WTC11 (cell line): ENCODE results near the gene BOLA3. TPM values are rescaled to one million over a fixed set of nuclear protein-coding genes. Genes with fewer than 3 reads are reported as not detected.

Source experiments
- ATAC-seq: fragments of 200-7000 bp; cut with Tn5 transposase; 2 replicates; pipeline ENCODE4 v1.10.0; 2021; ENCODE audit warnings: mild to moderate bottlenecking, moderate library complexity
- CTCF ChIA-PET: fragments of 300-600 bp; sonication (Branson Sonifier 250); formaldehyde crosslinking; loops from one replicate; lab custom pipeline; 2021; ENCODE audit warnings: antibody characterized with exemption; lab: Charles Lee
- POLR2A ChIA-PET: fragments of 350-600 bp; sonication (Branson Sonifier 250); formaldehyde crosslinking; loops from one replicate; lab custom pipeline; 2021; ENCODE audit warnings: antibody characterized with exemption; lab: Charles Lee
- DNase-seq: peaks from one replicate; pipeline ENCODE4 v3.0.0; 2021; ENCODE audit warnings: low spot score
- H3K27ac Mint-ChIP-seq: 2 replicates; pipeline ENCODE4 v1.8.0; 2021; ENCODE audit warnings: mixed read lengths
- H3K27me3 Mint-ChIP-seq: 2 replicates; pipeline ENCODE4 v1.8.0; 2021; ENCODE audit warnings: low read depth, mild to moderate bottlenecking, moderate library complexity, mixed read lengths
- H3K36me3 Mint-ChIP-seq: 2 replicates; pipeline ENCODE4 v1.8.0; 2021; ENCODE audit warnings: mixed read lengths
- H3K4me1 Mint-ChIP-seq: 2 replicates; pipeline ENCODE4 v1.8.0; 2022; ENCODE audit warnings: mixed read lengths
- H3K4me3 Mint-ChIP-seq: 2 replicates; pipeline ENCODE4 v1.8.0; 2021; ENCODE audit warnings: mild to moderate bottlenecking, moderate library complexity, mixed read lengths
- H3K9me3 Mint-ChIP-seq: 2 replicates; pipeline ENCODE4 v1.8.0; 2021; ENCODE audit warnings: mixed read lengths
- CBFB ChIP-seq: sonication (generic); formaldehyde crosslinking; IDR thresholded peaks from 2 replicates; pipeline ENCODE4 v1.8.1; 2022; ENCODE audit warnings: mild to moderate bottlenecking, low read depth, missing genetic modification reagents
- FOXK1 ChIP-seq: sonication (generic); formaldehyde crosslinking; IDR thresholded peaks from 2 replicates; pipeline ENCODE4 v1.8.0; 2022; ENCODE audit warnings: mild to moderate bottlenecking, moderate library complexity, missing genetic modification reagents
- IRF2 ChIP-seq: sonication (generic); formaldehyde crosslinking; IDR thresholded peaks from 2 replicates; pipeline ENCODE4 v1.8.0; 2022; ENCODE audit warnings: low read depth, missing genetic modification reagents, borderline replicate concordance
- NFATC4 ChIP-seq: fragments of 250-450 bp; sonication (Bioruptor Pico); IDR thresholded peaks from 2 replicates; pipeline ENCODE4 v1.9.0; 2021; ENCODE audit warnings: mild to moderate bottlenecking
- NFE2L1 ChIP-seq: sonication (generic); formaldehyde crosslinking; IDR thresholded peaks from 2 replicates; pipeline ENCODE4 v1.8.1; 2023; ENCODE audit warnings: missing genetic modification reagents
- PRRX2 ChIP-seq: fragments of 250-450 bp; sonication (Bioruptor Pico); IDR thresholded peaks from 2 replicates; pipeline ENCODE4 v1.8.0; 2021; ENCODE audit warnings: mild to moderate bottlenecking
- RORB ChIP-seq: fragments of 250-450 bp; sonication (Bioruptor Pico); IDR thresholded peaks from 2 replicates; pipeline ENCODE4 v1.9.0; 2021; ENCODE audit warnings: mild to moderate bottlenecking
- SMAD3 ChIP-seq: sonication (generic); formaldehyde crosslinking; IDR thresholded peaks from 2 replicates; pipeline ENCODE4 v1.8.0; 2022; ENCODE audit warnings: missing genetic modification reagents, mild to moderate bottlenecking, borderline replicate concordance
- TEAD4 ChIP-seq: sonication (generic); formaldehyde crosslinking; IDR thresholded peaks from 2 replicates; pipeline ENCODE4 v1.8.0; 2022; ENCODE audit warnings: mild to moderate bottlenecking, missing genetic modification reagents
- ZNF263 ChIP-seq: sonication (generic); formaldehyde crosslinking; IDR thresholded peaks from 2 replicates; pipeline ENCODE4 v1.8.1; 2022; ENCODE audit warnings: low read depth, mild to moderate bottlenecking, moderate library complexity, missing genetic modification reagents
- ZNF423 ChIP-seq: fragments of 250-450 bp; sonication (Bioruptor Pico); IDR thresholded peaks from 2 replicates; pipeline ENCODE4 v2.1.2; 2022; ENCODE audit warnings: mild to moderate bottlenecking, moderate library complexity
- ZNF671 ChIP-seq: fragments of 250-450 bp; sonication (Bioruptor Pico); IDR thresholded peaks from 2 replicates; pipeline ENCODE4 v1.8.0; 2021; ENCODE audit warnings: mild to moderate bottlenecking
- total RNA-seq: library from RNA; stranded (reverse); gene quantifications from 3 replicates; pipeline ENCODE4 v1.2.3, GENCODE V29; 2021
- TF ChIP-seq, protein P1 (sequence below): fragments of 250-450 bp; sonication (Bioruptor Pico); IDR thresholded peaks from 2 replicates; pipeline ENCODE4 v1.9.0; 2021; ENCODE audit warnings: mild to moderate bottlenecking
- TF ChIP-seq, protein P2 (sequence below): sonication (generic); formaldehyde crosslinking; IDR thresholded peaks from 2 replicates; pipeline ENCODE4 v1.8.0; 2022; ENCODE audit warnings: mild to moderate bottlenecking, missing genetic modification reagents
- TF ChIP-seq, protein P3 (sequence below): fragments of 200-600 bp; IDR thresholded peaks from 2 replicates; pipeline ENCODE4 v1.8.0; 2022; ENCODE audit warnings: antibody characterized with exemption
- TF ChIP-seq, protein P4 (sequence below): fragments of 250-450 bp; sonication (Bioruptor Pico); conservative IDR thresholded peaks from 2 replicates; pipeline ENCODE4 v1.9.0; 2021; ENCODE audit warnings: mild to moderate bottlenecking
- TF ChIP-seq, protein P5 (sequence below): sonication (generic); formaldehyde crosslinking; IDR thresholded peaks from 2 replicates; pipeline ENCODE4 v1.8.0; 2022; ENCODE audit warnings: mild to moderate bottlenecking, missing genetic modification reagents
- TF ChIP-seq, protein P6 (sequence below): sonication (generic); formaldehyde crosslinking; IDR thresholded peaks from 2 replicates; pipeline ENCODE4 v1.8.0; 2022; ENCODE audit warnings: mild to moderate bottlenecking, missing genetic modification reagents
- TF ChIP-seq, protein P7 (sequence below): sonication (generic); formaldehyde crosslinking; IDR thresholded peaks from 2 replicates; pipeline ENCODE4 v1.8.0; 2022; ENCODE audit warnings: missing genetic modification reagents

Gene BOLA3
- total RNA-seq, 1 experiment from 2014 or later, result 58.2 TPM

DNA sequence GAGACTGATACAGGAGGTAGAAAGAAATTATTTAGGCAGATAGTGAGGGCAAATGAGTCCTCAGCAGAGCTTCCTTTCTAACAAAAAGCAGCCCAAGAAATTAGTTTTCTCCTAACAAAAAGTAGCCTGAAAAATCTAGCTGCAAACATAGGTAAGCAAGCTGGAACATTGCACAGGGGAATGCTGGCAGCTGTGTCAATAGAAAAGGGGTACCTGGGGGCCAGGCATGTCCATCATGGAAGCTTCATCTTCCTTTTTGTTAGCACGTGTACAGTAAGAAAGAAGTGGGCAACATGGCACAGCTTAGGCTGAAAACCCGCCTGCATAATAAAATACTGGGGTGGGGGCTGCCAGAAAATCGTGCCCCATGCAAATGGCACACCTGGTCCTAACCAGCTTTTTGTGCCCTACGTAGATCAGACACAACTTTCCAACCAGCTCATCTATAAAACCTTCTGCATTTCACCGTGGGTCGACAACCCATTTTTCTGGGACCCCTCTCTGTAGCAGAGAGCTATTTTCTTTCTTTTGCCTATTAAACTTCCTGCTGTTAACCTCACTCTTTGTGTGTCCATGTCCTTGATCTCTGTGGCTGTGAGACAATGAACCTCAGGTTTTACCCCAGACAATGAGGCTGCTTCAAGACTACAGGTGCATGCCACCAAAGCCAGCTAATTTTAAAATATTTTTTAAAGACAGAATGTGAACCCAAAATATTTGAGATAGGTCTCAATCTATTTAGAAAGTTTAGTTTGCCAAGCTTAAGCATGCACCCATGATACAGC, 44.1 kb upstream of the BOLA3 start (continued):
- no peak for TF ChIP-seq CBFB (CRISPR knock-in tag)
- TF ChIP-seq, protein P1, sequence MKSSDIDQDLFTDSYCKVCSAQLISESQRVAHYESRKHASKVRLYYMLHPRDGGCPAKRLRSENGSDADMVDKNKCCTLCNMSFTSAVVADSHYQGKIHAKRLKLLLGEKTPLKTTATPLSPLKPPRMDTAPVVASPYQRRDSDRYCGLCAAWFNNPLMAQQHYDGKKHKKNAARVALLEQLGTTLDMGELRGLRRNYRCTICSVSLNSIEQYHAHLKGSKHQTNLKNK (CRISPR knock-in tag), result no peak

DNA sequence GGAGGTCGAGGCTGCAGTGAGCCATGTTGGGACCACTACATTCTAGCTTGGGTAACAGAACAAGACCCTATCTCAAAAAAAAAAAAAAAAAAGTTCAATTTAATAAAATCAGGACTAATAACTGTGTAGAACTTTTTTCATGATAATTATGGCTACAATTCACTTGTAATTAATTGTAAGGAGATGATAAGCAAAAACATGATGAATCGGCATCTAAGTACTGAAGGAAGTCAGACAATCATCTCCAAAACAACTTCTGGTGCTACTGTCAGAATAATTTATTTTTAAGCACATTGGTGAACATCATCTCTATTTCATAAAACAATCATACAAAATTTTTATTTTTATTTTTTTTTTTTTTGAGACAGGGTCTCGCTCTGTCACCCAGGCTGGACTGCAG, 41.0 kb upstream of the BOLA3 start:
- Mint-ChIP-seq H3K4me3 (no peak overlapping the region), H3K27me3 (no peaks in the 10 kb centered on the region; the same call in none of the 2 replicates), H3K9me3 (peaks cover 6% of the 10 kb centered on the region; the same call in 1 of the 2 replicates), H3K27ac (0 out of 2 replicates have a peak overlapping the region, but pooled peaks have one; percentile 98), H3K36me3 (no peaks in the 10 kb centered on the region), H3K4me1 (peaks cover 30% of the 10 kb centered on the region)
- TF ChIP-seq, protein P2, sequence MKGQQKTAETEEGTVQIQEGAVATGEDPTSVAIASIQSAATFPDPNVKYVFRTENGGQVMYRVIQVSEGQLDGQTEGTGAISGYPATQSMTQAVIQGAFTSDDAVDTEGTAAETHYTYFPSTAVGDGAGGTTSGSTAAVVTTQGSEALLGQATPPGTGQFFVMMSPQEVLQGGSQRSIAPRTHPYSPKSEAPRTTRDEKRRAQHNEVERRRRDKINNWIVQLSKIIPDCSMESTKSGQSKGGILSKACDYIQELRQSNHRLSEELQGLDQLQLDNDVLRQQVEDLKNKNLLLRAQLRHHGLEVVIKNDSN (CRISPR knock-in tag), result no peak
- TF ChIP-seq IRF2 (CRISPR knock-in tag) (no peak), RORB (CRISPR knock-in tag) (no peak), TEAD4 (no peak), ZNF263 (CRISPR knock-in tag) (no peak), ZNF423 (CRISPR knock-in tag) (no peak), NFATC4 (CRISPR knock-in tag) (no peak), NFE2L1 (CRISPR knock-in tag) (no peak), ZNF671 (CRISPR knock-in tag) (no peak), FOXK1 (no peak), SMAD3 (no peak), PRRX2 (no peak)
- TF ChIP-seq, protein P3, sequence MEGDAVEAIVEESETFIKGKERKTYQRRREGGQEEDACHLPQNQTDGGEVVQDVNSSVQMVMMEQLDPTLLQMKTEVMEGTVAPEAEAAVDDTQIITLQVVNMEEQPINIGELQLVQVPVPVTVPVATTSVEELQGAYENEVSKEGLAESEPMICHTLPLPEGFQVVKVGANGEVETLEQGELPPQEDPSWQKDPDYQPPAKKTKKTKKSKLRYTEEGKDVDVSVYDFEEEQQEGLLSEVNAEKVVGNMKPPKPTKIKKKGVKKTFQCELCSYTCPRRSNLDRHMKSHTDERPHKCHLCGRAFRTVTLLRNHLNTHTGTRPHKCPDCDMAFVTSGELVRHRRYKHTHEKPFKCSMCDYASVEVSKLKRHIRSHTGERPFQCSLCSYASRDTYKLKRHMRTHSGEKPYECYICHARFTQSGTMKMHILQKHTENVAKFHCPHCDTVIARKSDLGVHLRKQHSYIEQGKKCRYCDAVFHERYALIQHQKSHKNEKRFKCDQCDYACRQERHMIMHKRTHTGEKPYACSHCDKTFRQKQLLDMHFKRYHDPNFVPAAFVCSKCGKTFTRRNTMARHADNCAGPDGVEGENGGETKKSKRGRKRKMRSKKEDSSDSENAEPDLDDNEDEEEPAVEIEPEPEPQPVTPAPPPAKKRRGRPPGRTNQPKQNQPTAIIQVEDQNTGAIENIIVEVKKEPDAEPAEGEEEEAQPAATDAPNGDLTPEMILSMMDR, result no peak
- TF ChIP-seq, protein P4, sequence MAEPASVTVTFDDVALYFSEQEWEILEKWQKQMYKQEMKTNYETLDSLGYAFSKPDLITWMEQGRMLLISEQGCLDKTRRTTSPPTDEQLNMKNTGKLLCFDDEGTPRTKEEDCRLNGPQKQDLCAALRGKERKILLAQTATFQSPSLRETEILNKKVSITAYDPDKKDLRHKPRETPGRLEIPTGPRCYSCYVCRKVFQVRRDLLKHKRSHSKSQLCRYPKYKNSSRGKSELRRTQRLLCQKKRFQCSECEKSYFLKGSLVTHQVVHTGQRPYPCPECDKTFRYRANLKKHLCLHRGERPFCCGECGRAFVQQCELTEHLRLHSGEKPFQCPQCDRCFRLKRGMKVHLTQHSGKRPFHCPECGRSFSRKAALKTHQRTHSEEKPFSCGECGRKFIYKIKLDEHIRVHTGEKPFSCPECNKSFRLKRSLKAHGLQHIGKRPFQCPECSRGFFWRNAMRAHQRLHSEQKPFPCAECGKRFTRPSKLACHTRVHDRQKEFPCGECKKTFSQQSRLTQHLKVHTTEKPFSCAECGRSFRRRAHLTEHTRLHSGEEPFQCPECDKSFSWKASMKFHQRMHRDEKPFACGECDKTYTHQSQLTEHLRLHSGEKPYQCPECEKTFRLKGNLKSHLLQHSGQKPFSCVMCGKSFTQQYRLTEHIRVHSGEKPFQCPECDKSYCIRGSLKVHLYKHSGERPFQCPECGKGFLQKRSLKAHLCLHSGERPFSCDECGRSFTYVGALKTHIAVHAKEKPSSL, result no peak
- TF ChIP-seq, protein P5, sequence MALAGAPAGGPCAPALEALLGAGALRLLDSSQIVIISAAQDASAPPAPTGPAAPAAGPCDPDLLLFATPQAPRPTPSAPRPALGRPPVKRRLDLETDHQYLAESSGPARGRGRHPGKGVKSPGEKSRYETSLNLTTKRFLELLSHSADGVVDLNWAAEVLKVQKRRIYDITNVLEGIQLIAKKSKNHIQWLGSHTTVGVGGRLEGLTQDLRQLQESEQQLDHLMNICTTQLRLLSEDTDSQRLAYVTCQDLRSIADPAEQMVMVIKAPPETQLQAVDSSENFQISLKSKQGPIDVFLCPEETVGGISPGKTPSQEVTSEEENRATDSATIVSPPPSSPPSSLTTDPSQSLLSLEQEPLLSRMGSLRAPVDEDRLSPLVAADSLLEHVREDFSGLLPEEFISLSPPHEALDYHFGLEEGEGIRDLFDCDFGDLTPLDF (CRISPR knock-in tag), result no peak
- TF ChIP-seq, protein P6, sequence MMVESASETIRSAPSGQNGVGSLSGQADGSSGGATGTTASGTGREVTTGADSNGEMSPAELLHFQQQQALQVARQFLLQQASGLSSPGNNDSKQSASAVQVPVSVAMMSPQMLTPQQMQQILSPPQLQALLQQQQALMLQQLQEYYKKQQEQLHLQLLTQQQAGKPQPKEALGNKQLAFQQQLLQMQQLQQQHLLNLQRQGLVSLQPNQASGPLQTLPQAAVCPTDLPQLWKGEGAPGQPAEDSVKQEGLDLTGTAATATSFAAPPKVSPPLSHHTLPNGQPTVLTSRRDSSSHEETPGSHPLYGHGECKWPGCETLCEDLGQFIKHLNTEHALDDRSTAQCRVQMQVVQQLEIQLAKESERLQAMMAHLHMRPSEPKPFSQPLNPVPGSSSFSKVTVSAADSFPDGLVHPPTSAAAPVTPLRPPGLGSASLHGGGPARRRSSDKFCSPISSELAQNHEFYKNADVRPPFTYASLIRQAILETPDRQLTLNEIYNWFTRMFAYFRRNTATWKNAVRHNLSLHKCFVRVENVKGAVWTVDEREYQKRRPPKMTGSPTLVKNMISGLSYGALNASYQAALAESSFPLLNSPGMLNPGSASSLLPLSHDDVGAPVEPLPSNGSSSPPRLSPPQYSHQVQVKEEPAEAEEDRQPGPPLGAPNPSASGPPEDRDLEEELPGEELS, result no peak
- TF ChIP-seq, protein P7, sequence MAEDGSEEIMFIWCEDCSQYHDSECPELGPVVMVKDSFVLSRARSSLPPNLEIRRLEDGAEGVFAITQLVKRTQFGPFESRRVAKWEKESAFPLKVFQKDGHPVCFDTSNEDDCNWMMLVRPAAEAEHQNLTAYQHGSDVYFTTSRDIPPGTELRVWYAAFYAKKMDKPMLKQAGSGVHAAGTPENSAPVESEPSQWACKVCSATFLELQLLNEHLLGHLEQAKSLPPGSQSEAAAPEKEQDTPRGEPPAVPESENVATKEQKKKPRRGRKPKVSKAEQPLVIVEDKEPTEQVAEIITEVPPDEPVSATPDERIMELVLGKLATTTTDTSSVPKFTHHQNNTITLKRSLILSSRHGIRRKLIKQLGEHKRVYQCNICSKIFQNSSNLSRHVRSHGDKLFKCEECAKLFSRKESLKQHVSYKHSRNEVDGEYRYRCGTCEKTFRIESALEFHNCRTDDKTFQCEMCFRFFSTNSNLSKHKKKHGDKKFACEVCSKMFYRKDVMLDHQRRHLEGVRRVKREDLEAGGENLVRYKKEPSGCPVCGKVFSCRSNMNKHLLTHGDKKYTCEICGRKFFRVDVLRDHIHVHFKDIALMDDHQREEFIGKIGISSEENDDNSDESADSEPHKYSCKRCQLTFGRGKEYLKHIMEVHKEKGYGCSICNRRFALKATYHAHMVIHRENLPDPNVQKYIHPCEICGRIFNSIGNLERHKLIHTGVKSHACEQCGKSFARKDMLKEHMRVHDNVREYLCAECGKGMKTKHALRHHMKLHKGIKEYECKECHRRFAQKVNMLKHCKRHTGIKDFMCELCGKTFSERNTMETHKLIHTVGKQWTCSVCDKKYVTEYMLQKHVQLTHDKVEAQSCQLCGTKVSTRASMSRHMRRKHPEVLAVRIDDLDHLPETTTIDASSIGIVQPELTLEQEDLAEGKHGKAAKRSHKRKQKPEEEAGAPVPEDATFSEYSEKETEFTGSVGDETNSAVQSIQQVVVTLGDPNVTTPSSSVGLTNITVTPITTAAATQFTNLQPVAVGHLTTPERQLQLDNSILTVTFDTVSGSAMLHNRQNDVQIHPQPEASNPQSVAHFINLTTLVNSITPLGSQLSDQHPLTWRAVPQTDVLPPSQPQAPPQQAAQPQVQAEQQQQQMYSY (CRISPR knock-in tag), result no peak
- CTCF ChIA-PET, result interaction anchor here (1.0 to 1.7 kb wide), 4 partner anchors 10 to 61 kb away, joined by 3 to 9 read pairs (median 4); partner anchors contain the start of gene MOB1A
- DNase-seq, result no peak
- POLR2A ChIA-PET, result interaction anchor here (1.3 to 3.1 kb wide), 3 partner anchors 9 to 19 kb away, joined by 3 to 14 read pairs (median 6); partner anchors contain the start of genes MOB1A and MTHFD2
- ATAC-seq, result no peak
